Smooth muscle cell (in vitro differentiated cells): ENCODE data around the gene CAMTA1. TPM values are rescaled to one million over a fixed set of nuclear protein-coding genes. Genes with fewer than 3 reads are reported as not detected.

Experiments used
- DNase-seq: peaks from one replicate; lab custom pipeline; 2025; ENCODE audit not compliant: unreplicated experiment; lab: John Stamatoyannopoulos, UW
- H2AFZ ChIP-seq: fragments of 200-600 bp; sonication (generic); 2 replicates; pipeline ENCODE4 v1.6.0; 2016; ENCODE audit warnings: antibody characterized with exemption, low read depth, mild to moderate bottlenecking
- H3F3A ChIP-seq: fragments of 200-600 bp; sonication (generic); 2 replicates; pipeline ENCODE4 v1.6.0; 2017; ENCODE audit warnings: antibody characterized with exemption, low read depth
- H3K27ac ChIP-seq: fragments of 200-600 bp; sonication (generic); 2 replicates; pipeline ENCODE4 v1.5.1; 2016; ENCODE audit warnings: low read depth, mild to moderate bottlenecking
- H3K27me3 ChIP-seq: fragments of 200-600 bp; sonication (generic); 2 replicates; pipeline ENCODE4 v1.6.1; 2016; ENCODE audit warnings: low read depth, mild to moderate bottlenecking
- H3K36me3 ChIP-seq: fragments of 200-600 bp; sonication (generic); 2 replicates; pipeline ENCODE4 v1.5.1; 2016; ENCODE audit warnings: low read depth
- H3K4me1 ChIP-seq: fragments of 200-600 bp; sonication (generic); 2 replicates; pipeline ENCODE4 v1.5.1; 2016; ENCODE audit warnings: low read depth
- H3K4me2 ChIP-seq: fragments of 200-600 bp; sonication (generic); 2 replicates; pipeline ENCODE4 v1.6.0; 2016; ENCODE audit warnings: mild to moderate bottlenecking
- H3K4me3 ChIP-seq: fragments of 200-600 bp; sonication (generic); 2 replicates; pipeline ENCODE4 v1.5.1; 2016; ENCODE audit warnings: mild to moderate bottlenecking
- H3K79me2 ChIP-seq: fragments of 200-600 bp; sonication (generic); 2 replicates; pipeline ENCODE4 v1.6.0; 2016; ENCODE audit warnings: low read depth, mild to moderate bottlenecking
- H3K9ac ChIP-seq: fragments of 200-600 bp; sonication (generic); 2 replicates; pipeline ENCODE4 v1.6.0; 2016; ENCODE audit warnings: low read depth
- H3K9me3 ChIP-seq: fragments of 200-600 bp; sonication (generic); replicated peaks from 2 replicates; pipeline ENCODE4 v1.5.1; 2016; ENCODE audit warnings: low read depth
- H4K20me1 ChIP-seq: fragments of 200-600 bp; sonication (generic); 2 replicates; pipeline ENCODE4 v1.6.0; 2016; ENCODE audit warnings: low read depth
- CTCF ChIP-seq: fragments of 200-600 bp; sonication (generic); IDR thresholded peaks from 2 replicates; pipeline ENCODE4 v1.5.1; 2017; ENCODE audit warnings: borderline replicate concordance, mild to moderate bottlenecking, antibody characterized with exemption; ENCODE audit not compliant: insufficient read depth, poor library complexity, severe bottlenecking
- WGBS: methylation state at CpG from one replicate; pipeline ENCODE4 v1.1.7; 2016; ENCODE audit warnings: low lambda C conversion rate; 5-methylcytosine and 5-hydroxymethylcytosine counted together
- polyA plus RNA-seq: library from polyadenylated mRNA; unstranded; fragments of >200 nt; fragmentation: Nextera tagmentation; extraction: Ambion mirVana; gene quantifications from 2 replicates; pipeline ENCODE4 v1.2.1, GENCODE V29; 2016
- total RNA-seq: library from RNA; depleted of rRNA; stranded (reverse); fragments of >200 nt; gene quantifications from 2 replicates; pipeline ENCODE4 v1.2.3, GENCODE V29; 2014

Gene CAMTA1
- total and polyA plus RNA-seq, 2 experiments from 2014 or later, result 139 to 145 TPM

GRCh38 chr1:6944434-6944833 lies 159.2 kb downstream of the CAMTA1 start:
- no peaks in the 10 kb centered on the region for H3K9me3 ChIP-seq
- no peak overlapping the region for H3K4me2 ChIP-seq
- no peak for TF ChIP-seq CTCF
- no peaks in the 10 kb centered on the region for H3K4me1 ChIP-seq
- no peak overlapping the region for H3K27ac ChIP-seq
- no peaks in the 10 kb centered on the region for H3K79me2 ChIP-seq
- H3K9ac ChIP-seq, result no peak overlapping the region
- H3K4me3 ChIP-seq, result no peak overlapping the region
- no peaks in the 10 kb centered on the region for H3K27me3 ChIP-seq
- no peak for DNase-seq
- H2AFZ ChIP-seq, result no peak overlapping the region
- H4K20me1 ChIP-seq, result no peaks in the 10 kb centered on the region
- no peaks in the 10 kb centered on the region for H3K36me3 ChIP-seq
- 86% methylated on average over 9 of the region's 9 CpGs for WGBS
- H3F3A ChIP-seq, result no peaks in the 10 kb centered on the region

- no peak for DNase-seq
- no peak for TF ChIP-seq CTCF
- Histone ChIP-seq H3K4me1 (no peaks in the 10 kb centered on the region), H3K36me3 (no peaks in the 10 kb centered on the region), H3K4me3 (no peak overlapping the region), H3K79me2 (no peaks in the 10 kb centered on the region), H3K9ac (no peak overlapping the region), H3K27ac (no peak overlapping the region), H3F3A (no peaks in the 10 kb centered on the region), H3K27me3 (no peaks in the 10 kb centered on the region), H2AFZ (no peak overlapping the region), H4K20me1 (no peaks in the 10 kb centered on the region), H3K9me3 (no peaks in the 10 kb centered on the region), H3K4me2 (no peak overlapping the region)
- 93% methylated on average over 2 of the region's 2 CpGs for WGBS
Measured at GRCh38 chr1:6947952-6948351, 162.7 kb downstream of the CAMTA1 start.

- DNase-seq, result no peak
- Histone ChIP-seq H4K20me1 (no peaks in the 10 kb centered on the region), H3K27ac (no peak overlapping the region), H3K4me3 (no peak overlapping the region), H3K4me1 (no peaks in the 10 kb centered on the region), H3K9ac (no peak overlapping the region), H2AFZ (no peak overlapping the region), H3K36me3 (no peaks in the 10 kb centered on the region), H3K9me3 (no peaks in the 10 kb centered on the region), H3K4me2 (no peak overlapping the region), H3F3A (no peaks in the 10 kb centered on the region), H3K79me2 (no peaks in the 10 kb centered on the region), H3K27me3 (no peaks in the 10 kb centered on the region)
- 54% methylated on average over 3 of the region's 3 CpGs for WGBS
- TF ChIP-seq CTCF, result no peak
Measured at GRCh38 chr1:6948416-6948815, 163.2 kb downstream of the CAMTA1 start.

- no peak for DNase-seq
- no peak overlapping the region for H3K27ac ChIP-seq
- no peak for TF ChIP-seq CTCF
Measured at GRCh38 chr1:6948861-6949260, 163.6 kb downstream of the CAMTA1 start.

More at GRCh38 chr1:6948861-6949260, 163.6 kb downstream of the CAMTA1 start:
- H3K9ac ChIP-seq, result no peak overlapping the region
- no peak overlapping the region for H2AFZ ChIP-seq
- no peak overlapping the region for H3K4me2 ChIP-seq
- no peaks in the 10 kb centered on the region for H3K36me3 ChIP-seq
- no peaks in the 10 kb centered on the region for H3K9me3 ChIP-seq
- H3F3A ChIP-seq, result no peaks in the 10 kb centered on the region
- H3K4me1 ChIP-seq, result no peaks in the 10 kb centered on the region
- H3K4me3 ChIP-seq, result no peak overlapping the region
- 44% methylated on average over 4 of the region's 4 CpGs for WGBS
- H3K79me2 ChIP-seq, result no peaks in the 10 kb centered on the region
- H3K27me3 ChIP-seq, result no peaks in the 10 kb centered on the region
- no peaks in the 10 kb centered on the region for H4K20me1 ChIP-seq
